Erythroblast (primary cell): ENCODE results near the gene CD3G.

Experiments used
- GATA1 ChIP-seq: IDR thresholded peaks from 2 replicates; pipeline ENCODE4 v1.6.1; 2011; ENCODE audit warnings: low read depth, mild to moderate bottlenecking, control low read depth, low read length, moderate library complexity
- POLR2A ChIP-seq: IDR thresholded peaks from 2 replicates; pipeline ENCODE4 v1.6.1; 2011; ENCODE audit warnings: mild to moderate bottlenecking, low read length

GRCh38 chr11:118343981-118344515 lies at the start of gene CD3G:
- TF ChIP-seq POLR2A (no peak), GATA1 (no peak)
